IMR-90 (cell line): ENCODE data around the gene M6PR. TPM values are rescaled to one million over a fixed set of nuclear protein-coding genes. Genes with fewer than 3 reads are reported as not detected.

Experiments
- ATAC-seq: fragments of 200-7000 bp; cut with Tn5 transposase; 2 replicates; pipeline ENCODE4 v1.9.1; 2020; ENCODE audit warnings: low read depth, mild to moderate bottlenecking, moderate library complexity
- BruUV-seq: library from RNA; stranded (reverse); fragments of 400-500 nt; replicated peaks from 2 replicates; lab custom pipeline; 2021; lab: Mats Ljungman, UMichigan
- CTCF ChIA-PET: fragments of 300-600 bp; formaldehyde crosslinking; extraction: SDS; loops from one replicate; lab custom pipeline; 2021; ENCODE audit warnings: antibody characterized with exemption; lab: Yijun Ruan, JAX
- POLR2A ChIA-PET: fragments of 300-600 bp; sonication (Branson Sonifier 250); formaldehyde crosslinking; loops from one replicate; lab custom pipeline; 2022; ENCODE audit warnings: antibody characterized with exemption; ENCODE audit not compliant: unreplicated experiment; lab: Charles Lee
- DNase-seq: peaks from one replicate; pipeline ENCODE4 v3.0.0; 2013
- H2AFZ ChIP-seq: replicated peaks from 2 replicates; pipeline ENCODE3; 2013; ENCODE audit warnings: low read length, mild to moderate bottlenecking; ENCODE audit not compliant: poor library complexity
- H2AK5ac ChIP-seq: 2 replicates; pipeline ENCODE4 v1.6.1; 2013; ENCODE audit warnings: low read depth, low read length, inconsistent platforms
- H2AK9ac ChIP-seq: replicated peaks from 2 replicates; pipeline ENCODE3; 2013; ENCODE audit warnings: mild to moderate bottlenecking, low read depth, low read length, moderate library complexity; ENCODE audit not compliant: poor library complexity
- H2BK120ac ChIP-seq: 2 replicates; pipeline ENCODE4 v1.6.1; 2013; ENCODE audit warnings: low read depth, low read length, inconsistent platforms
- H2BK15ac ChIP-seq: 3 replicates; pipeline ENCODE4 v1.6.1; 2013; ENCODE audit warnings: low read depth, low read length, inconsistent platforms
- H2BK20ac ChIP-seq: 2 replicates; pipeline ENCODE4 v1.6.1; 2013; ENCODE audit warnings: low read depth, mild to moderate bottlenecking, inconsistent platforms, low read length, moderate library complexity
- H2BK5ac ChIP-seq: 2 replicates; pipeline ENCODE4 v1.6.1; 2013; ENCODE audit warnings: mild to moderate bottlenecking, low read depth, low read length, inconsistent platforms; ENCODE audit not compliant: poor library complexity, severe bottlenecking
- H3K14ac ChIP-seq: replicated peaks from 2 replicates; pipeline ENCODE4 v1.6.1; 2013; ENCODE audit warnings: low read depth, low read length, inconsistent platforms
- H3K18ac ChIP-seq: 2 replicates; pipeline ENCODE4 v1.6.1; 2013; ENCODE audit warnings: low read depth, low read length, control low read depth
- H3K23ac ChIP-seq: 2 replicates; pipeline ENCODE4 v1.6.1; 2013; ENCODE audit warnings: low read depth, low read length, inconsistent platforms
- H3K27ac ChIP-seq: 2 replicates; pipeline ENCODE4 v1.5.1; 2013; ENCODE audit warnings: mild to moderate bottlenecking, control low read depth, low read length; ENCODE audit not compliant: insufficient read depth
- H3K27me3 ChIP-seq: 2 replicates; pipeline ENCODE4 v1.6.1; 2013; ENCODE audit warnings: low read length; ENCODE audit not compliant: control insufficient read depth, insufficient read depth
- H3K36me3 ChIP-seq: 2 replicates; pipeline ENCODE4 v1.6.1; 2013; ENCODE audit warnings: low read length, mixed read lengths; ENCODE audit not compliant: control insufficient read depth, insufficient read depth
- H3K4ac ChIP-seq: 2 replicates; pipeline ENCODE4 v1.6.1; 2013; ENCODE audit warnings: low read depth, low read length, inconsistent platforms
- H3K4me1 ChIP-seq: 2 replicates; pipeline ENCODE4 v1.6.1; 2013; ENCODE audit warnings: low read length, mixed read lengths; ENCODE audit not compliant: control insufficient read depth, insufficient read depth
- H3K4me2 ChIP-seq: 2 replicates; pipeline ENCODE4 v1.6.1; 2013; ENCODE audit warnings: low read depth, mild to moderate bottlenecking, control low read depth, low read length, moderate library complexity
- H3K4me3 ChIP-seq: 2 replicates; pipeline ENCODE4 v1.5.1; 2013; ENCODE audit warnings: low read depth, mild to moderate bottlenecking, control low read depth, low read length, moderate library complexity; ENCODE audit not compliant: insufficient read depth
- H3K56ac ChIP-seq: 2 replicates; pipeline ENCODE4 v1.6.1; 2013; ENCODE audit warnings: low read length, inconsistent platforms; ENCODE audit not compliant: insufficient read depth; ENCODE audit errors: extremely low read depth
- H3K79me1 ChIP-seq, 2 experiments: 2 replicates each; pipeline ENCODE4 v1.6.1; 2013; ENCODE audit warnings: low read length in 2 of 2, inconsistent platforms in 1 of 2, low read depth in 1 of 2
- H3K9ac ChIP-seq: 2 replicates; pipeline ENCODE4 v1.6.1; 2013; ENCODE audit warnings: low read depth, low read length, control low read depth
- H3K9me1 ChIP-seq: 2 replicates; pipeline ENCODE4 v1.6.1; 2013; ENCODE audit warnings: low read length, inconsistent platforms; ENCODE audit not compliant: insufficient read depth
- H3K9me3 ChIP-seq: 2 replicates; pipeline ENCODE4 v1.6.1; 2013; ENCODE audit warnings: low read length; ENCODE audit not compliant: control insufficient read depth, insufficient read depth
- H4K20me1 ChIP-seq: 2 replicates; pipeline ENCODE4 v1.6.1; 2013; ENCODE audit warnings: low read length, inconsistent platforms; ENCODE audit not compliant: insufficient read depth
- H4K5ac ChIP-seq: 2 replicates; pipeline ENCODE4 v1.6.1; 2013; ENCODE audit warnings: mild to moderate bottlenecking, low read depth, low read length, control low read depth
- H4K8ac ChIP-seq, 2 experiments: 2 replicates each; pipeline ENCODE4 v1.6.1; 2013; ENCODE audit warnings: low read depth in 2 of 2, low read length in 2 of 2, control low read depth in 1 of 2, inconsistent platforms in 1 of 2
- H4K91ac ChIP-seq: 2 replicates; pipeline ENCODE4 v1.6.1; 2013; ENCODE audit warnings: low read depth, low read length, inconsistent platforms; ENCODE audit not compliant: insufficient read depth
- BHLHE40 ChIP-seq: fragments of 150-350 bp; IDR thresholded peaks from 2 replicates; pipeline ENCODE4 v1.6.1; 2016; ENCODE audit warnings: mild to moderate bottlenecking, low read depth, low read length
- CHD1 ChIP-seq: IDR thresholded peaks from 2 replicates; pipeline ENCODE4 v1.6.1; 2012; ENCODE audit warnings: low read depth, low read length, improper control_type of control experiment
- FOS ChIP-seq: fragments of 150-350 bp; IDR thresholded peaks from 2 replicates; pipeline ENCODE4 v1.6.1; 2016; ENCODE audit warnings: low read depth, low read length
- MAFK ChIP-seq: IDR thresholded peaks from 2 replicates; pipeline ENCODE4 v1.6.1; 2012; ENCODE audit warnings: low read depth, low read length, improper control_type of control experiment
- POLR2A ChIP-seq: IDR thresholded peaks from 2 replicates; pipeline ENCODE4 v1.6.1; 2012; ENCODE audit warnings: mild to moderate bottlenecking, low read depth, low read length
- RCOR1 ChIP-seq: IDR thresholded peaks from 2 replicates; pipeline ENCODE4 v1.6.1; 2012; ENCODE audit warnings: mild to moderate bottlenecking, low read length, improper control_type of control experiment; ENCODE audit not compliant: insufficient replicate concordance
- WGBS, 2 experiments: methylation state at CpG; one replicate each; pipeline versions ENCODE4 v1.1.5 to v1.1.7; 2013; ENCODE audit warnings: missing lambda C conversion rate in 2 of 2; ENCODE audit not compliant: insufficient read length in 1 of 2; ENCODE audit errors: extremely low coverage in 2 of 2; 5-methylcytosine and 5-hydroxymethylcytosine counted together
- dilution Hi-C: fragments of 300-500 bp; cut with HindIII; formaldehyde crosslinking; loops from one replicate; pipeline ENCODE4 v1.14.3; 2018; ENCODE audit warnings: low sequenced_read_pairs; ENCODE audit not compliant: unreplicated experiment
- in situ Hi-C: fragments of 300-500 bp; cut with MboI; formaldehyde crosslinking; loops from 3 replicates; pipeline ENCODE4 v1.14.3; 2019; ENCODE audit warnings: low sequenced_read_pairs, inconsistent platforms, mixed read lengths
- intact Hi-C: fragments of 100-400 bp; cut with micrococcal nuclease; formaldehyde crosslinking; loops from 2 replicates; pipeline ENCODE4 v1.10.0; 2022
- polyA plus RNA-seq, 3 experiments: library from polyadenylated mRNA; depleted of rRNA; stranded (reverse); fragments of >200 nt; gene quantifications; 2 replicates each; pipeline ENCODE4 v1.2.3, GENCODE V29; 2012; ENCODE audit warnings: low replicate concordance in 1 of 3
- total RNA-seq: library from RNA; depleted of rRNA; stranded (reverse); fragments of >200 nt; gene quantifications from 2 replicates; pipeline ENCODE4 v1.2.3, GENCODE V29; 2012
- TF ChIP-seq, protein P1 (sequence below): fragments of 150-350 bp; IDR thresholded peaks from 2 replicates; pipeline ENCODE4 v1.6.1; 2017; ENCODE audit warnings: mild to moderate bottlenecking, antibody characterized with exemption, low read length, low read depth
- TF ChIP-seq, protein P2 (sequence below): conservative IDR thresholded peaks from 2 replicates; pipeline ENCODE4 v1.5.1; 2012; ENCODE audit warnings: mild to moderate bottlenecking, low read depth, low read length, improper control_type of control experiment

The M6PR gene
- total and polyA plus RNA-seq, 2 of the 4 experiments (the other 2 are of a cell fraction): 86.6 to 140 TPM

DNA sequence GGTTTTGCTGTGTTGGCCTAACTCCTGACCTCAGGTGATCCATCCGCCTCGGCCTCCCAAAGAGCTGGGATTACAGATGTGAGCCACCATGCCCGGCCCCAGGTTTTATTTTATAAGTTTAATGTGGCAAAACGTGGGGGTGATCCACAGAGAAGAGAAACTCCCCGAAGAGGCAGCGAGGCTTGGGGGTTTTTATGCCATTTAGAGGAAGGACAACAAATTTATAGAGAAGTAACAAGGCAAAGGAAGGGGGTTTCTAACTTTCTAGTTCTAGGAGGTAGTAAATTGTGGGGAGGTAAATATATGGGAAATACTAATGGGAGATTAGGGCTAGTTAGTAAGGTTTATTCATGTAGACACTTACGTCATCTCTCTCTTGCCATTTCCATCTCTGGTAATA lies 52.4 kb downstream of the M6PR start:
- H2AK9ac ChIP-seq: no peak overlapping the region
- TF ChIP-seq POLR2A (no peak), MAFK (no peak), BHLHE40 (no peak), CHD1 (no peak), FOS (no peak), RCOR1 (no peak)
- TF ChIP-seq, protein P1, sequence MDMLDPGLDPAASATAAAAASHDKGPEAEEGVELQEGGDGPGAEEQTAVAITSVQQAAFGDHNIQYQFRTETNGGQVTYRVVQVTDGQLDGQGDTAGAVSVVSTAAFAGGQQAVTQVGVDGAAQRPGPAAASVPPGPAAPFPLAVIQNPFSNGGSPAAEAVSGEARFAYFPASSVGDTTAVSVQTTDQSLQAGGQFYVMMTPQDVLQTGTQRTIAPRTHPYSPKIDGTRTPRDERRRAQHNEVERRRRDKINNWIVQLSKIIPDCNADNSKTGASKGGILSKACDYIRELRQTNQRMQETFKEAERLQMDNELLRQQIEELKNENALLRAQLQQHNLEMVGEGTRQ: no peak
- TF ChIP-seq, protein P2, sequence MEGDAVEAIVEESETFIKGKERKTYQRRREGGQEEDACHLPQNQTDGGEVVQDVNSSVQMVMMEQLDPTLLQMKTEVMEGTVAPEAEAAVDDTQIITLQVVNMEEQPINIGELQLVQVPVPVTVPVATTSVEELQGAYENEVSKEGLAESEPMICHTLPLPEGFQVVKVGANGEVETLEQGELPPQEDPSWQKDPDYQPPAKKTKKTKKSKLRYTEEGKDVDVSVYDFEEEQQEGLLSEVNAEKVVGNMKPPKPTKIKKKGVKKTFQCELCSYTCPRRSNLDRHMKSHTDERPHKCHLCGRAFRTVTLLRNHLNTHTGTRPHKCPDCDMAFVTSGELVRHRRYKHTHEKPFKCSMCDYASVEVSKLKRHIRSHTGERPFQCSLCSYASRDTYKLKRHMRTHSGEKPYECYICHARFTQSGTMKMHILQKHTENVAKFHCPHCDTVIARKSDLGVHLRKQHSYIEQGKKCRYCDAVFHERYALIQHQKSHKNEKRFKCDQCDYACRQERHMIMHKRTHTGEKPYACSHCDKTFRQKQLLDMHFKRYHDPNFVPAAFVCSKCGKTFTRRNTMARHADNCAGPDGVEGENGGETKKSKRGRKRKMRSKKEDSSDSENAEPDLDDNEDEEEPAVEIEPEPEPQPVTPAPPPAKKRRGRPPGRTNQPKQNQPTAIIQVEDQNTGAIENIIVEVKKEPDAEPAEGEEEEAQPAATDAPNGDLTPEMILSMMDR: no peak
- H4K8ac ChIP-seq: no peak overlapping the region
- no peaks in the 10 kb centered on the region for H3K9me3 ChIP-seq
- intact Hi-C loops: loop anchor here (10.0 kb wide), 1 partner anchor 352 kb away; the partner anchor contains the start of gene CLEC4E
- no peak overlapping the region for H2AFZ ChIP-seq
- H3K9ac ChIP-seq: no peak overlapping the region
- ATAC-seq: no peak
- H2BK20ac ChIP-seq: no peak overlapping the region
- no peak overlapping the region for H3K4ac ChIP-seq
- H3K79me1 ChIP-seq: no peaks in the 10 kb centered on the region
- no peak overlapping the region for H4K91ac ChIP-seq
- ChIA-PET POLR2A (no interaction called here), CTCF (interaction anchor here (1.0 kb wide), 1 partner anchor 215 kb away, joined by 3 read pairs; no protein-coding TSS in a partner anchor)
- peaks cover 5% of the 10 kb centered on the region for H3K27me3 ChIP-seq
- no peak overlapping the region for H2BK120ac ChIP-seq
- H3K4me3 ChIP-seq: no peak overlapping the region
- dilution Hi-C loops: no loop called here
- no peak overlapping the region for H2AK5ac ChIP-seq
- in situ Hi-C loops: no loop called here
- no peaks in the 10 kb centered on the region for H4K20me1 ChIP-seq
- H3K56ac ChIP-seq: no peak overlapping the region
- no TSS peak for BruUV-seq
- H3K36me3 ChIP-seq: no peaks in the 10 kb centered on the region
- H3K27ac ChIP-seq: no peak overlapping the region
- H2BK15ac ChIP-seq: no peak overlapping the region
- 90% methylated on average over 2 of the region's 7 CpGs; no CpG with 5 or more reads in 1 of the 2 experiments for WGBS, 2 experiments
- no peaks in the 10 kb centered on the region for H3K4me1 ChIP-seq
- H3K23ac ChIP-seq: no peak overlapping the region
- no peak overlapping the region for H3K4me2 ChIP-seq
- H4K5ac ChIP-seq: no peak overlapping the region
- no peaks in the 10 kb centered on the region for H3K9me1 ChIP-seq
- no peak overlapping the region for H3K18ac ChIP-seq
- no peak overlapping the region for H3K14ac ChIP-seq
- DNase-seq: no peak
- no peak overlapping the region for H2BK5ac ChIP-seq
